ENCODE measurements around the gene NCAM2.
"Not testable (repeated sequence)": the region's sequence is repeated elsewhere in the genome, so short reads cannot be mapped to it uniquely, and the experiment has no call there.

The NCAM2 gene

DNA sequence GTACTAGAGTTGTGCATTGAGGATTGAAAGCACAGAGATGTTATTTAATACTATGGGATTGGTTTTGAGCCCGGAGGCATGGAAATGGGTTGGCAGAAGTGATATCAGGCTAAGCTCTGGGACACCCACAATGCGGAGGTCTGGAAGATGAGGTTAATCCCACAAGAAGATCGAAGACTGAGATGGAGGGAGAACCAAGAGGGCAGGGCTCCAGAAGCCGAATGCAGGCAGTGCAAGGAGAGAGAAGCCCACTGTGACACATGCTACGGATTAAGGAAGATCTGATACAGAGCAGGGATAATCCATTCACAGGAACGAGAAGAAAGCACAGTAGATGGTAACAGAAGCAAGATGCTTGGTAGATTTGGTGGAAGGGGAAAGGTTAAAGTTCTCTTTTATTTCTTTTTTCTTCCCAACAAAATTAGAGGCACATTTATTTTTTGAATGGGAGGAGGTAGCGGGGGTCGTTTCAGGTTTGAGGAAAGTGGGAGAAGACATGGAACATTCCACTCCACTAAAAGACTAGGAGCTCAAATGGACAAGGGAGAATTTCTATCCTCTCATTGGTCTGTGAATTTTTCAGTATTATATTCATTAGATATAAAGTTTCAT is 113.2 kb downstream of the NCAM2 start:
- DNase-seq = no peak

DNA sequence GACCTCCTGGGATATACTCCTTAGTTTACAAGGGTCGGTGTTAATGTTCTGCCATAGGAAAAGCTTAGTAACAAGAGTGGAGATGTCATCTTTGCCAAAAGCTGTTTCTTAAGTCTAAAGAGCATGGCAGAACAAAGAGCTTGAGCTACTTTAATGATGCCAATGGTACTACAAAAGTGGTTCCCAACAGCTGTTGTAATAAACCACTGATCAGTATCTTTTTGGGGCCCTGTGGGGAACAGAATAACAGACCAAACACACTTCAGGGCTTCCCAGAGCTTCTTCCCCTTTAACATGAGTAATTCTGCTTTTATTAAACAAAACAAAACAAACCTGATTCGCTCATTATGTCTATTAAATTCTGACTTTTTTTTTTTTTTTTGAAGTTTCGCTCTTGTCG is 116.3 kb downstream of the NCAM2 start:
- DNase-seq = no peak

GRCh38 chr21:21119091-21119490 is 120.9 kb downstream of the NCAM2 start:
- DNase-seq = no peak

DNA sequence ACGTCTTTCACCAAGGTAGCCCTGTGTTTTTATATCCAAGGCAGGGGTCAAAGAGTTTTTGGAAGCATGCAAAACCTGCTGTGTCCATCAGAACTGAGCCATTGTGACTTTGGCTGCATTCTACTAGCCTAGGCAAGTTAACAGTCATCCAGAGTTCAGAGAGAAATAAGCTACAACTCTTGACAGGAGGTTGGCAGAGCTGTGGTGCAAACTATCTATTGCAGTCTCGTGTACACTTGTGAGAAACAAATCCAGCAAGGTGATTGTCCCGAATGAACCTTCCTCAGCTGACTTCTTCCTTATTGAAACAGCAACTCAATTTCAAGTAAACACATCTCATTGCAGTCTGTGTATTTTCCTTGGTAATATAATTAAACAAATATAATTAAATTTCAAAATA is 124.5 kb downstream of the NCAM2 start:
- no peak for DNase-seq

GRCh38 chr21:21132390-21132789 is 134.2 kb downstream of the NCAM2 start:
- no peak for DNase-seq

DNA sequence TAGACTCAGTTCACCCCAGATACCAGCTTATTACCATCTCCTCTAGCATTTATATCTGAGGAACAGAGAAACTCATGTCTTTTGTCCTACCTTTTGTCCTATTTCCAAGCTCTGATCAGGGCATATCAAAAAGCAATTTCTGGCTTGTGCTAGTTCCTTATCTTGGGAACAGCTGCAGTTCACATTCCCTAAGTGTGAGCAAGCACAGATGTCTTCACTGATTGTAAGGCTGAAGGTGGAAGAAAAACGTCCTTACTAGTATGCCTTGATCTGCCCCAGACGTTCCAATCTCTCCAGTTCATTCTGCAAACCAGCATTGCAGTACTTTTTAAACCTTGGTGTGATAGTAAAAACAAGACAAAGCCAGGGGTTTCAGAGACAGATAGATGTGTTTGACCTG is 139.8 kb downstream of the NCAM2 start:
- DNase-seq = no peak

GRCh38 chr21:21146587-21147373 is 148.6 kb downstream of the NCAM2 start:
- no peak for DNase-seq

DNA sequence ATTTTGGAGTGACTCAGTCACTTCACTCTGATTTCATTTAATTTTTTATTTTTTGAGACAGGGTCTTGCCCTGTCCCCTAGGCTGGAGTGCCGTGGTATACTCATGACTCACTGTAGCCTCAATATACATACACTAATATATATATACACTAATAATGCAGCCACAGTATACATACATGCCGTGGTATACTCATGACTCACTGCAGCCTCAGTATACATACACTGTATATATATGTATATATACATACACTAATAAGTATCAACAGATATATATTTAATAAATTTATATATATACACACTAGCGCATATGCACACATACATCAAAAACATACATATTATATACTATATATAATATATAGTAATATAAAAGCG is 149.2 kb downstream of the NCAM2 start:
- DNase-seq = no peak

DNA sequence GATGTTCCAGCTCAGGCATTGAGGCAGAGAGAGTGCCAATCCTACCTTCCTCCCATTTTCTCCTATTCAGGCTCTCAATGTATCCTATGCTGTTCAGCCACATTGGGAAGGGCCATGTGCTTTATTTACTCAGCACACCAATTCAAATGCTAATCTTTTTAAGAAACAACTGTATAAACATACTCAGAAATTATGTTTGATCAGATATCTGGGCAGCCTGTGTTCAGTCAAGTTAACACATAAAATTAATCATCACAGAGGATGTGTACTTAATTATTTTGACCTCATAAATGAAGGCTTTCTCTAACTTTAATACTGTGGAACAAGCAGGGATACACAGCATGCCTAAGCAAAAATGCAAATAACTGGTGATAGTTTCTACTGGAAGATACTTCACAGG is 149.8 kb downstream of the NCAM2 start:
- no peak for DNase-seq

GRCh38 chr21:21148514-21148913 is 150.3 kb downstream of the NCAM2 start:
- no peak for DNase-seq

DNA sequence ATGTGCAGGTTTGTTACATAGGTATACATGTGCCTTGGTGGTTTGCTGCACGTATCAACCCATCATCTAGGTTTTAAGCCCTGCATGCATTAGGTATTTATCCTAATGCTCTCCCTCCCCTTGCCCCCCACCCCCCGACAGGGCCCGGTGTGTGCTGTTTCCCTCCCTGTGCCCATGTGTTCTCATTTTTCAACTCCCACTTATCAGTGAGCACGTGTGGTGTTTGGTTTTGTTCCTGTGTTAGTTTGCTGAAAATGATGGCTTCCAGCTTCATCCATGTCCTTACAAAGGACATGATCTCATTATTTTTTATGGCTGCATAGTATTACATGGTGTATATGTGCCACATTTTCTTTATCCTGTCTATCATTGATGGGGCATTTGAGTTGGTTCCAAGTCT is 151.2 kb downstream of the NCAM2 start:
- not testable (repeated sequence) for DNase-seq

DNA sequence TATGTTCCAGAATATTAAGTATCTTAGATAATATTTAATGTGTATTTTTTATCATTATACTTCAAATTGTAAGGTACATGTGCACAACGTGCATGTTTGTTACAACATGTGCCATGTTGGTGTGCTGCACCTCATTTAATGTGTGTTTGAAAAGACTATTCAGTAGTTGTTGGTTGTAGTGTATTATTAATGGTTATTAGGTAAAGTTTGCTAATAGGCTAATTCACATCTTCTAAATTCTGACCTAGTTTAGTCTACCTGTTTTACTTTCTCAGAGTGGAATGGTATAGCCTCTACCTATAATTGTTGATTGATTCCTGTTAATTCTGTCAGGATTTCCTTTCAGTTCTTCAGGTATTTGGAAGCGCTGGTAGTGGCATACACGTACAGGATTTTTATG is 153.0 kb downstream of the NCAM2 start:
- DNase-seq = no peak

DNA sequence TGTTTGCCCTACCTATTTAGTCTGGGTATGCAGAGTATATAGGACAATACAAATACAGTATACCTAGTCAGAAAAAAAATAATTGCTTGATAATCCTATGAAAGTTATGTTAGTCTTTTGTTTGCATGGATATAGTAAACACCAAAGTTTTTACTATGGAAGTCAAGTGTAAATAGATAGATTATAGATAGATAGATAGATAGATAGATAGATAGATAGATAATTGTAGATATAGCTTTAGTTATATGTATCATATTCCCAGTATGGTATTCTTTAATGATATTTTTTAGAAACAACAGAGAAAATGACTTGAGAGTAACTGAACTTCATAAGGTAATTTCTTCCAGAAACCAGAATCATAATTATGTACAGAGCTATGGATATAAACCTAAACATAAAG is 158.2 kb downstream of the NCAM2 start:
- no peak for DNase-seq

DNA sequence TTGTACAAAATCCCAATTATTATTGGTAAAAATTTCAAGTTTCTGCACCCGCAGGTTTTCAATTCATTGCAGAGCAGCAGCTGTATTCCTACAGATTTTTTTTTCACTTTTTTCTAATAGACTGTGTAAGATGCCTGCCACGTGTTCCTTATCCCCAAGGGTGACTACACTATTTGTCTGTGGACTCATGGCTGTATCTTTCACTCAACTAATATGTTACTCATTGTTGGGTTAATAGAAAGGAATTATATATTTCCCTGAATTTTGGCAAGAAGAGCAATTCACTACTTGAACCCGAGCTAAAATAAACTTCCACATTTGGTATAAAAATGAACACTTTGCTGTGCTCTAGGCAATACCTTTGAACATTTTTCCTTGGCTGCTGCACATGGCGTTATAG is 158.7 kb downstream of the NCAM2 start:
- no peak for DNase-seq

DNA sequence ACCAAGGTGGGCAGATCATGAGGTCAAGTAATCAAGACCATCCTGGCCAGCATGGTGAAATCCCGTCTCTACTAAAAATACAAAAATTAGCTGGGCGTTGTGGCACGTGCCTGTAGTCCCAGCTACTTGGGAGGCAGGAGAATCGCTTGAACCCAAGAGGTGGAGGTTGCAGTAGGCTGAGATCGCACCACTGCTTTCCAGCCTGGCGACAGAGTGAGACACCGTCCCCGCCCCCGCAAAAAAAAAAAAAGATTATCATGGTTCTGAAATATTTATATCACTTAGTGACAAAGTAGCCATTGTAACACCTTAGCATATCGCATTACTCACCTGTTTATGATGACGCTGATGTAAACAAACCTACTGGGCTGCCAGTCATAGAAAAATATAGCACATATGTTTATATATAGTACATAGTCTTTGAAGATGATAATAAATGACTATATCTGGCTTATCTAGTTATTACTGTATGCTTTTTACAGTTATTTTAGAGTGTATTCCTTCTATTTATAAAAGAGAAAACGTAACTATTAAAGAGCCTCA is 160.2 kb downstream of the NCAM2 start:
- DNase-seq = no peak

DNA sequence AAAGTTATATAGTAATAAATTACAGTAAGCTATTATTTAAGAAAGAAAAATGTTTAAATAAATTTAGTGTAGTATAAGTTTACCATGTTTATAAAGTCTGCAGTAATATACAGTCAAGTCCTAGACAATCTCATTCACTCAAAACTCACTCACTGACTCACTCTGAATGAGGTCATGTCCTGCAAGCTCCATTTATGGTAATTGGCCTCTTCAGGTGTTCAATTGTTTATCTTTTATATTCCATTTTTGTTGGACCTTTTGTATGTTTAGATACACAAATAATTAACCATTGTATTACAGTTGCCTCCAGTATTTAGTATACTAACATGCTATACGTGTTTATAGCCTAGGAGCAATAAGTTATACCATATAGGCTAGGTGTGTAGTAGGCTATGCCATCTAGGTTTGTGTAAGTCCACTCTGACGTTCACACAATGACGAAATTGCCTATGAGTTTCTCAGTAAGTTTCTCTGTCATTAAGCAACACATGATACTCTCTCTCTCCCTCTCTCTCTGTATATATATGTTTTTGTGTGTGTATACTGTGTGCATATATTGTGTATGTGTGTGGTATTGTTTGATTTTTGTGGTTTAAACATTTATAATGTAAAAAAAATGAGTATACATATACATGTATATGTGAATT is 161.2 kb downstream of the NCAM2 start:
- DNase-seq = no peak

- no peak for DNase-seq
Measured at GRCh38 chr21:21162786-21163185, 164.6 kb downstream of the NCAM2 start.

DNA sequence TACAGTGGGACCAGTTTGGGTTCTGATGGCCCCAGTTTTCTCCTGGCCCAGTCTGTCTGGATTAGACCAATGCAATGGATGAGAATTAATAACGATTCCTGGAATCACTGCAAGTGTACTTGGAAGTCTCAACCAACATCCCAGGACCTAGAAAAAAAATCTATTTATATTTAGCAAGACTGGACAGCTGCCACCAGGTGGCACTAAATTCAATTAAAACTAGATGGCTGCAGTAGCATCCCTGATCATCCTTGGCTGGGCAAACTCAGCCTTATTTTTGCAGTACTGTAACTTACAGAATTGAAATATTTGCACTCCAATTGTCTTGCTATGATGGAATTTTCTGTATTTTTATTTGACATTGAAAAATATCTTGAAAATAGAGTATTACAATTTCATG is 165.7 kb downstream of the NCAM2 start:
- peak; percentile 7 to 11 for DNase-seq

GRCh38 chr21:21165063-21165645 is 166.9 kb downstream of the NCAM2 start:
- no peak for DNase-seq

GRCh38 chr21:21174676-21175075 is 176.5 kb downstream of the NCAM2 start:
- DNase-seq = no peak

DNA sequence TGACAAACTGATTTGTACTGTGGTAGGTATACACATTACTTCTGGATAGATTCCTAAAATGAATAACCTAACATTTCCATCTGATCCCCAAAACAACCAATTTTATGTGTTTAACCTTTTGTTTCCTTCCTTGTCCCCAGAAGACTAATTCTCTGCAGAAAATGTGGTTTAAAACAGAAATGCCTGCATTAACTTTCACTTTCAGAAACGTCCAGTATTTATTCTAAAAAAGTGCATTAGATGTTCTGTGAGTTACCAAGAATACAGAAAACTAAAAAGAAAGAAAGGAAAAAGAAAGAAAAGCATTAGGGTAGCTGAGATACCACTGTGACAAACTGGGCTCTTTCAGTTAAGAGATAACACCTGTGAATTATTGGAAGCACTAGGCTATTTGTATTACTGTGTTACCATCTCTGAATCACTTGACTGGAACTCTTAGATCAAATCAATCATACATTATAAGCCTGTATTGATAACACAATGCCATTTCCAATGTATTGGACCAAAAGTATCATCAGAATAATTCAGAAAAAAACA is 177.7 kb downstream of the NCAM2 start:
- no peak for DNase-seq

DNA sequence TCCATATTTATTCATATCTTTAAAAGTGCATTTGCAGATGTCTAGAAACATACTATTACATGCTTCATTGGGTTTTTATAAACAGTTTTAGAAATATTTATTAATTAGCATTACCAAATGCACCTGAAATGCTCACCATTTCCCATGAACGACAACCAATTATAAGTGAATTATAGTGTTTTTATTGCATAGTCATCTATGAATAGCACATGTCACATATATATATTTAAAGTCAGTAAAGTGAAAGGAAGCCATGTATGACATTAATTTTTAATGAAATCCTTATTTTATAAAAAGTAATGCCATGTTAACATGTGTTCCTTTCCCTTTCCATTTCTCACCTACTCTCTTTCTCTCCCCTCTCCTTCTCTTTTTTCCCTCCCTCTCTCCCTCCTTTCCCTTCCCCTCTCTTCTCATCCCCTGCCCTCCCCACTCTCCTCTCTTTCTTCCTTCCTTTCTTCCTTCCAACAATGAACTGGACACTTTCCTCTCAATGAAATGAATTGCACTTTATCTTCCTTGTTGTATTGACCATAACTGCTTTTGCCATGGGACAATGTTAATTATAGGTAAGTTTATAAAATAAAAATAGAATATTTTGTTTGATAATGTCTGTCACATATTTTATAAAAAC is 179.3 kb downstream of the NCAM2 start:
- DNase-seq = no peak

Measured in activated CD4-positive, alpha-beta T cell treated with anti-CD3 and anti-CD28 coated beads for 4 hours (primary cell).